Testis (tissue), 2 donors: ENCODE data around the gene C1orf116.

Experiments used
- CTCF ChIP-seq, 3 experiments: fragments of 450-650 bp in 2 of 3; fragments of 200-600 bp in 1 of 3; sonication (generic) in 1 of 3; IDR thresholded peaks; one replicate each; pipeline ENCODE4 v1.5.1; 2016 to 2019; ENCODE audit warnings: antibody characterized with exemption in 3 of 3, mild to moderate bottlenecking in 2 of 3, moderate library complexity in 1 of 3
- POLR2A ChIP-seq: fragments of 450-650 bp; IDR thresholded peaks from one replicate; pipeline ENCODE4 v1.6.1; 2017; ENCODE audit warnings: antibody characterized with exemption, mild to moderate bottlenecking, moderate library complexity

GRCh38 chr1:207015791-207016190, 16.8 kb downstream of the C1orf116 start:
- no peak for TF ChIP-seq CTCF (IDR thresholded peaks at IDR 0.05)
- no peak for TF ChIP-seq POLR2A
